ENCODE results near the gene TNFRSF1A. TPM values are rescaled to one million over a fixed set of nuclear protein-coding genes. Genes with fewer than 3 reads are reported as not detected.

The TNFRSF1A gene
- total and polyA plus RNA-seq, 2 of the 13 experiments (the other 11 are each of a cell fraction or from before 2014, with no cell fraction given) = 41.5 to 61.2 TPM

DNA sequence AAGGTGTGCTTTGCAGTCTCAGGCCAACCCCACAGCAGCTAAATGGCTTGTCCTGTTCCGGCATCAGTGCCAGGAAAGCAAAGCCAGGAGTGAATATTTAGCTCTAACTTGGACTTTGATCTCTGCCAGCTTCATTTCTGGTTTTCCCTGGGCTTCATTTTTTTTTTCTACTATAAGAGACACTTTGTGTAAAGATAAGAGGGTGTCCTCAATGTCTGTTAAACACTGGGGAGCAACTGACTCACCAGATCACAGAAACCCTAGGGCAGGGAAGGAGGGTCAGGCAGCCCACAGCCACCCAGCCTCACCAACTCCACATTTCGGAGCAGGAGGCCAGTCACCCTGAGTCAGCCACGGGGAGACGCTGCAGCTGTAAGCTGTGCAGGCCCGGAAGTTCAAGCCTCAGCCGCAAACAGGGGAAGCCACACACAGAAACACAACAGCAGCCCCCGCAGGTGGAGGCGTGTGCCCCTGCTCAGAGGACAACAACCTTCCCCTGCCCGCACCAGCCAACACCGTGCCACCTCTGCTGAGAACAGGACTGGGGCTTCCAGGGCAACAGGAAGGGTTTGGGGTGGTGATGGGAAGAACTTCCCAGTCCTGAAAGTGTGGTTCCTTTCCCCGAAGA is 6.3 kb downstream of the TNFRSF1A start (continued):
- TF ChIP-seq, protein P1, sequence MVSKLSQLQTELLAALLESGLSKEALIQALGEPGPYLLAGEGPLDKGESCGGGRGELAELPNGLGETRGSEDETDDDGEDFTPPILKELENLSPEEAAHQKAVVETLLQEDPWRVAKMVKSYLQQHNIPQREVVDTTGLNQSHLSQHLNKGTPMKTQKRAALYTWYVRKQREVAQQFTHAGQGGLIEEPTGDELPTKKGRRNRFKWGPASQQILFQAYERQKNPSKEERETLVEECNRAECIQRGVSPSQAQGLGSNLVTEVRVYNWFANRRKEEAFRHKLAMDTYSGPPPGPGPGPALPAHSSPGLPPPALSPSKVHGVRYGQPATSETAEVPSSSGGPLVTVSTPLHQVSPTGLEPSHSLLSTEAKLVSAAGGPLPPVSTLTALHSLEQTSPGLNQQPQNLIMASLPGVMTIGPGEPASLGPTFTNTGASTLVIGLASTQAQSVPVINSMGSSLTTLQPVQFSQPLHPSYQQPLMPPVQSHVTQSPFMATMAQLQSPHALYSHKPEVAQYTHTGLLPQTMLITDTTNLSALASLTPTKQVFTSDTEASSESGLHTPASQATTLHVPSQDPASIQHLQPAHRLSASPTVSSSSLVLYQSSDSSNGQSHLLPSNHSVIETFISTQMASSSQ (IDR thresholded peaks at IDR 0.05; ENCODE audit: low read depth) = 0 out of 2 replicates have a peak, but pooled peaks have one; percentile 0
- TF ChIP-seq, protein P1 (CRISPR knock-in tag; IDR thresholded peaks at IDR 0.05; ENCODE audit: borderline replicate concordance) = no peak; the same call in 1 of the 2 replicates
- TF ChIP-seq NCOA5 (CRISPR knock-in tag; IDR thresholded peaks at IDR 0.05) (peak; percentile 76; the same call in 1 of the 2 replicates), ZNF431 (CRISPR knock-in tag; IDR thresholded peaks at IDR 0.05; ENCODE audit: borderline replicate concordance, low read depth) (peak; percentile 22; the same call in 1 of the 2 replicates), PHF20 (CRISPR knock-in tag; IDR thresholded peaks at IDR 0.05) (peak; percentile 15; the same call in 1 of the 2 replicates), THAP11 (CRISPR knock-in tag; IDR thresholded peaks at IDR 0.05) (peak; percentile 10; the same call in 1 of the 2 replicates), ZNF644 (CRISPR knock-in tag; IDR thresholded peaks at IDR 0.05; ENCODE audit: low read depth) (peak; percentile 15; the same call in 1 of the 2 replicates), RBAK (CRISPR knock-in tag; IDR thresholded peaks at IDR 0.05) (peak; percentile 63; the same call in 1 of the 2 replicates), FOXP1 (IDR thresholded peaks at IDR 0.05) (no peak), FOXP1 (CRISPR knock-in tag; IDR thresholded peaks at IDR 0.05) (peak; percentile 58), ZNF256 (CRISPR knock-in tag; conservative IDR thresholded peaks at IDR 0.05) (no peak), XRCC5 (optimal IDR thresholded peaks at IDR 0.05; ENCODE audit: low read length) (peak; percentile 41), SIX1 (CRISPR knock-in tag; IDR thresholded peaks at IDR 0.05; ENCODE audit: borderline replicate concordance) (no peak; the same call in 1 of the 2 replicates), ZKSCAN8 (CRISPR knock-in tag; IDR thresholded peaks at IDR 0.05; ENCODE audit: borderline replicate concordance) (0 out of 2 replicates have a peak, but pooled peaks have one; percentile 24), U2AF1 (optimal IDR thresholded peaks at IDR 0.05; ENCODE audit: low read depth, low read length) (peak; percentile 46), MED13 (CRISPR knock-in tag; IDR thresholded peaks at IDR 0.05) (0 out of 2 replicates have a peak, but pooled peaks have one; percentile 71), SOX6 (IDR thresholded peaks at IDR 0.05) (no peak), SOX6 (CRISPR knock-in tag; IDR thresholded peaks at IDR 0.05) (peak; percentile 16; the same call in 1 of the 2 replicates), RAD21 (CRISPR knock-in tag; IDR thresholded peaks at IDR 0.05) (peak; percentile 84), GATAD2A (CRISPR knock-in tag; IDR thresholded peaks at IDR 0.05) (peak; percentile 58)
- TF ChIP-seq, protein P2, sequence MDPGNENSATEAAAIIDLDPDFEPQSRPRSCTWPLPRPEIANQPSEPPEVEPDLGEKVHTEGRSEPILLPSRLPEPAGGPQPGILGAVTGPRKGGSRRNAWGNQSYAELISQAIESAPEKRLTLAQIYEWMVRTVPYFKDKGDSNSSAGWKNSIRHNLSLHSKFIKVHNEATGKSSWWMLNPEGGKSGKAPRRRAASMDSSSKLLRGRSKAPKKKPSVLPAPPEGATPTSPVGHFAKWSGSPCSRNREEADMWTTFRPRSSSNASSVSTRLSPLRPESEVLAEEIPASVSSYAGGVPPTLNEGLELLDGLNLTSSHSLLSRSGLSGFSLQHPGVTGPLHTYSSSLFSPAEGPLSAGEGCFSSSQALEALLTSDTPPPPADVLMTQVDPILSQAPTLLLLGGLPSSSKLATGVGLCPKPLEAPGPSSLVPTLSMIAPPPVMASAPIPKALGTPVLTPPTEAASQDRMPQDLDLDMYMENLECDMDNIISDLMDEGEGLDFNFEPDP (CRISPR knock-in tag; conservative IDR thresholded peaks at IDR 0.05) = 0 out of 2 replicates have a peak, but pooled peaks have one; percentile 88
- TF ChIP-seq, protein P3, sequence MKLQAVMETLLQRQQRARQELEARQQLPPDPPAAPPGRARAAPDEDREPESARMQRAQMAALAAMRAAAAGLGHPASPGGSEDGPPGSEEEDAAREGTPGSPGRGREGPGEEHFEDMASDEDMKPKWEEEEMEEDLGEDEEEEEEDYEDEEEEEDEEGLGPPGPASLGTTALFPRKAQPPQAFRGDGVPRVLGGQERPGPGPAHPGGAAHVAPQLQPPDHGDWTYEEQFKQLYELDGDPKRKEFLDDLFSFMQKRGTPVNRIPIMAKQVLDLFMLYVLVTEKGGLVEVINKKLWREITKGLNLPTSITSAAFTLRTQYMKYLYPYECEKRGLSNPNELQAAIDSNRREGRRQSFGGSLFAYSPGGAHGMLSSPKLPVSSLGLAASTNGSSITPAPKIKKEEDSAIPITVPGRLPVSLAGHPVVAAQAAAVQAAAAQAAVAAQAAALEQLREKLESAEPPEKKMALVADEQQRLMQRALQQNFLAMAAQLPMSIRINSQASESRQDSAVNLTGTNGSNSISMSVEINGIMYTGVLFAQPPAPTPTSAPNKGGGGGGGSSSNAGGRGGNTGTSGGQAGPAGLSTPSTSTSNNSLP (IDR thresholded peaks at IDR 0.05; ENCODE audit: low read depth, low read length) = 0 out of 2 replicates have a peak, but pooled peaks have one; percentile 23
